Left lobe of liver (tissue), 2 donors: ENCODE results near the gene WDPCP. TPM values are rescaled to one million over a fixed set of nuclear protein-coding genes. Genes with fewer than 3 reads are reported as not detected.
A peak's percentile ranks its signal among the peaks of the same experiment; 100 is the strongest.
"Not testable (repeated sequence)": the region's sequence is repeated elsewhere in the genome, so short reads cannot be mapped to it uniquely, and the experiment has no call there.

ENCODE experiments used
- ATAC-seq: fragments of 200-7000 bp; cut with Tn5 transposase; one replicate; pipeline ENCODE4 v1.9.1; 2020; ENCODE audit warnings: mild to moderate bottlenecking, moderate library complexity
- DNase-seq: peaks from one replicate; pipeline ENCODE4 v3.0.0-alpha.2; 2020; ENCODE audit warnings: low spot score
- total RNA-seq: library from RNA; stranded (reverse); gene quantifications from one replicate; pipeline ENCODE4 v1.2.1, GENCODE V29; 2021
- donor health status: DM: no; HTN: no; CAD: no; lungs with moderate emphysema.
- donor health status: DM: no; HTN: yes; CAD: no.

WDPCP gene
- total RNA-seq, 1 donor from 2014 or later = 3.8 TPM

DNA sequence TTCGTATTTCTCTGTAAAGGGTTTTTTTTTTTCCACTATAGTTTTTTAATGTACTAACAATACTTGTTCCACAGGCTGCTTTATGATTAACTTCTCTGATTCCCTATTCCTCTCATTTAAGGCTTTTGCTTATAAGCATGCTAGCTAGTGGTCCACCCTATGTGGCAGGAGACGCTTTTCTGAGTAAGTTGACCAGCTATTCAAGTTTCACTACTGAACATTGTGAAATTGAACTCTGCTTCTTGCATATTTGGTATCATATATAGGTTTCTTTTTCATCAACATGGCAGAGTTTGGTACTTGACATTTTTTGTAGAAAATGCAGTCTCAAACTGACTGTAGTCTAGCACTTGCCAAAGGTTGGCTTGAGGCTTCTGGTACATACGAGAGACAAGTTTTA lies 463.4 kb downstream of the WDPCP start:
- no peak for DNase-seq
- ATAC-seq = no peak

- ATAC-seq (no peak), DNase-seq (no peak)
Measured at GRCh38 chr2:63124218-63124617, 464.1 kb downstream of the WDPCP start.

DNA sequence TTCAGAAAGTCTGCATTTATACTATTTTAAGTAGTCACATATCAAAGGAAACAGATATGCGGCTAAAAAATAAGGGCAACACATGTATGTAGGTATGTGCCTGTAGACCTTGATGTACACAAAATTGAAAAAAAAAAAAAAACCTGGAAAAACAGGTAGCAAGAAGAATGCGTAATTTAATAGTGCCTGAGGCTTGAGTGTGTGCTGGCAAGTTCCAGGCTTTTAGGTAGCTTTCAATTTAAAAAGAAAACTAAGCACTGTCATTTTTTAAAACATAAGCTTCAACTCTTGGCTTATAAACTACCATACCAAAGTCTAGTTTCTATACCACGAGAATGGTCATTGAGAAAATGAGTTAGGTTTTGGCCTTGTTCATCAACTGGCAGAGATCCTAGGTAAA lies 465.4 kb downstream of the WDPCP start:
- DNase-seq = no peak
- no peak for ATAC-seq

GRCh38 chr2:63121055-63121834 lies 467.0 kb downstream of the WDPCP start:
- DNase-seq (no peak), ATAC-seq (no peak)

DNA sequence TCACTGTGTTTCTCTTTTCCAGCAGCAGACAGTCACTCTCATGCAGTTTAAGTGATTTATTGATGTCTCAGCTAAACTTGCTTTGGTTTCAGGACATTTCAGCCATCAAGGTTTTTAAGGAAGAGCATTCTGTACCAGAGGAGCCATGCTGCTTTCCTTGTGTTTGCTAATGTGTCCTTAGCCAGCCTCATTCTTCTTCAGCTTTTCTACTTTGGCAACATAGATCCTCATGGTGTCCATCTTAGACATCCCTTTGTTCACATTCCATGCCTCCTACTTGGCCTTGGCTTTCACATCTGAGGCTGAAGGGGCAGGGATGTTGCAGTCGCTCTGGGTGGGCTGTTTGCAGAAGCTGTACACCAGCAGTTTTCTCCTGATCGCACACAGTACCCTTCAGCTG lies 469.5 kb downstream of the WDPCP start:
- DNase-seq (no peak), ATAC-seq (no peak)

DNA sequence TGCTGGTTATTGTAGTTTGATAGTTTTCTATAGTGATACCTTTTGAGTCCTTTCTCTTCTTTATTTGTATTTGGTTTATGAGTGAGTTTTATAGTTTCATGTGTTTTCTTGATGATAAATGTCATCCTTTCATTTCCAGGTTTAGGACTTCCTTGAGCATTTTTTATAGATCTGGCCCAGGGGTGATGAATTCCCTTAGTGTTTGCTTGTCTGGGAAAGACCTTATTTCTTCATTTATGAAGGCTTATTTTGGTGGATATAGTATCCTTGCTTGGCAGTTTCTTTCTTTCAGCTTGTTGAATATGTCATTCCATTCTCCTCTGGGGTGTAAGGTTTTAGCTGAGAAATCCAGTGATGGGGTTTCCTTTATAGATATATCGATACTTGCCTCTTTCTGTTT lies 483.8 kb downstream of the WDPCP start:
- DNase-seq = no peak
- ATAC-seq = no peak

DNA sequence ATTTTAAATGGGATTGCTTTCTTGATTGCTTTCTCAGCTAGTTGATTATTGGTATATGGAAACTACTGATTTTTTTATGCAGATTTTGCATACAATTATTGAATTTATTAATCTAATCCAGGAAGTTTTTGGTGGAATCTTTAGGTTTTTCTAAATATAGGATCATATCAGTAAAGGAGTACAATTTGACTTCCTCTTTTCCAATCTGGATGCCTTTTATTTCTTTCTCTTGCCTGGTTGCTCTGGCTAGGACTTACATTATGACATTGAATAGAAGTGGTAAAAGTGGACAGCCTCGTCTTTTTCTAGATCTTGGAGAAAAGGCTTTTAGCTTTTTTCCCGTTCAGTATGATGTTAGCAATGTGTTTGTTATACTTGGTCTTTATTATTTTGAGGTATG lies 486.3 kb downstream of the WDPCP start:
- DNase-seq (no peak), ATAC-seq (no peak)

DNA sequence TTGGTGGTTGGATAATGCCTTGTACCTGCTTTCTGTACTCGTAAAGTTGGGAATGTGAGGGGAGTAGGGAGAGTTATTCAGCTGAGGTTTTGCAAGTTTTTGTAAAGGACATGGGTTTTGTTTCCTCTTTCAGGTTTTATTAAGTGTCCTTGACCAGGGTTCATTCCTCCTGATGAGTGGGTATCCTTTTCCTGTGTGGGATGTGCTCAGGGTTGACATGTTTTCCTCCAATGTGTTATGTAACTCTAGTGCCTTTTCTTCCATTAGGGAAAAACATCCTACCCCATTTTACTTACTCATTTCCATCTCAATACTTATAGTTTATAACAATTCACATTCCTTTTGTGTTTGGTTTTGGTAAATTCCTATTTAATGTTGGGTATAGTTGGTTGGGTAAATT lies 489.2 kb downstream of the WDPCP start:
- DNase-seq = no peak
- ATAC-seq = no peak

DNA sequence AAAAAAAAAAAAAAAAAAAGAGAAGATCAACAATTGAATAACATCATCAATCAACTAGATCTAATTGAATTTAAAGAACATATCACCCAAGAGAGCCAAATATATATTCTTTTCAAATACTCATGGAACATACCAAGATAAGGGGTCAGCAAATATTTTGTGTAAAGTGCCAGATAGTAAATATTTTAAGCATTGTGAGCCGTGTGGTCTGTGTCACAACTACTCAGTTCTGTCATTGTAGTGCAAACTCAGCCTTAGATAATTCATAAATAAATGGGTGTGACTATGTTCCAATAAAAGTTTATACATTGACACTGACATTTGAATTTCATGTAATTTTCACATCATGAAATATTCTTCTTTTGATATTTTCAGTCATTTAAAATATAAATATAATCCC lies 491.8 kb downstream of the WDPCP start:
- no peak for DNase-seq

DNA sequence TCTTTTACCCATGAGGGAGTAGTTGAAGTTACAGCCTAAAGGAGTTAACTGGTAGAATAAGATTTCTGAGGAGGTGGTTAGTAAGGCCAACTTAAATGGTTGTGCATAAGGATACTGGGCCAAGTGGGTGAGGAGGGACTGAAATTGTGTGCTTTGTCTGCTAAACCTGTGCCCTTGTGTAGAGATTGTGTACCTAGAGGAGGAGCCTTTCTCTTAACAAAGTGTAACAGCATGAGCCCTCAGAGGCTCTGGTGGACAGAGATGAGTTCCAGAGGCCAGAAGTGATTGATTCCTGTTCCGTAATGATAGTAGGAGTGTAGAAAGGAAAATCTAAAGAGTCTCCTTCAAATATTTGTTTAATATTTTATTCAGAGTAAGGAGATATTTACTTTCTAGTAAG lies 494.8 kb downstream of the WDPCP start:
- ATAC-seq (no peak), DNase-seq (no peak)

More for the DNA sequence above, 491.8 kb downstream of the WDPCP start:
- ATAC-seq = no peak

GRCh38 chr2:63092857-63093256 lies 495.4 kb downstream of the WDPCP start:
- no peak for ATAC-seq
- no peak for DNase-seq

DNA sequence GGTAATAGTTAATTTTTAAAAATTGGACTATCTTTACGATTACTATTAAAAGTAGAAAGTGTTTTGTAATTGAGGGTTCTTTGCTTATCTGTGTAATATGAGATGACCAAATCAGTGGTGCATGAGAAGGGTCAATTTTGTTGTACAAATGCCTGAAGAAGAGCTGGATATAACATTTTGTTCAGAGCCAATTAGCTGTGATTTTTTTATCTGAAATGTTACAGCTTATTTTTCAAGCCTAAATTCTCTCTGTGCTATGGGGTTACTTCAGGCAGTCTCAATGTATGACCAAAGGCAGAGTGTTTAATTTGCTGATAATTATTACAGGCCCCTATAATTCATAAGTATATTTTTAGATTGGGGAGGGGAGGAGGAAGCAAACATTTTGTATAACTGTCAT lies 495.9 kb downstream of the WDPCP start:
- DNase-seq (no peak), ATAC-seq (no peak)

DNA sequence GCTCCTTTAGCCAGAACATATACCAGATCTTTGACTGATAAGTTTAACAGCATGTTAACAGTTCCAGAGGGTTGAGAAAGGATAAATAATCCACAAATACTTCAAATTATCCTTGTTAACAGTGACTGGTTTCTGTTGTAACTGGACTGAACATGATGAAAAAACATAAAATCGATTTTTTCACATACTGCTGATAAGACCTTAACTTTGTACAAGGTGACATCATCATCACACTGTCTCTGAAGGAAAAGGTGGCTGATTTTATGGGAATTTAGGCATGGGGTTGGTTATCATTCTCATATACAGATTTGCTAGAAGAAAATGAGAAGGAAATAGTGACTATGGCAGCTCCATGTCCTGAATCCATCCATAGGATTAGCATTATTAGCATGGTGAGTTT lies 501.6 kb downstream of the WDPCP start:
- DNase-seq = no peak
- no peak for ATAC-seq

DNA sequence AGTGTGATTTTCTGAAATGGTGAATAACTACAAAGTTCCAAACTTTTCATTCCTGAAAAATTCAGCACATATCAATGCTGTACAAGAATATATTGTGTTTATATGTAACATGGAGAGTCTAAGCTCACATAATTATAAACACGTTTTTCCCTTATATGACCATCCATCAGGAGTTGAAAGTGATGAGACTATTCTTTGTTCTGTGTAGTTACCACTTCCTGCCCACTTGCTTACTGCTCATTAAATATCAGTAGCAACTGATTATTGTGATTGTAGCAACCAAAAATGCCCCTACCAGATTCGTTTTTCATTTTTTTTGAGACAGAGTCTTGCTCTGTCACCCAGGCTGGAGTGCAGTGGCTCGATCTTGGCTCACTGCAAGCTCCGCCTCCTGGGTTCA lies 506.9 kb downstream of the WDPCP start:
- no peak for ATAC-seq
- no peak for DNase-seq

- no peak for DNase-seq
- ATAC-seq = peak; percentile 65
Measured at GRCh38 chr2:63078852-63079606, 509.2 kb downstream of the WDPCP start.

DNA sequence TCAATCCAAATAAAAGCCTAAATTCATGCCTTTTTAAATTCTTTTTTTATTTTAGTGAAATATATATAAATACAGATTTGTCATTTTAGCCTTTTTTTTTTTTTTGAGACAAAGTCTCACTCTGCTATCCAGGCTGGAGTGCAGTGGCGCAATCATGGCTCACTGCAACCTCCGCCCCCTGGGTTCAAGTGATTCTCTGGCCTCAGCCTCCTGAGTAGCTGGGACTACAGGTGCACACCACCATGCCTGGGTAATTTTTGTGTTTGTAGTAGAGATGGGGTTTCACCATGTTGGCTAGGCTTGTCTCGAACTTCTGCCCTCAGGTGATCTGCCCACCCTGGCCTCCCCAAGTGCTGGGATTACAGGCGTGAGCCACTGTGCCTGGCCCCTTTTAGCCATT lies 513.9 kb downstream of the WDPCP start:
- not testable (repeated sequence) for ATAC-seq, DNase-seq

DNA sequence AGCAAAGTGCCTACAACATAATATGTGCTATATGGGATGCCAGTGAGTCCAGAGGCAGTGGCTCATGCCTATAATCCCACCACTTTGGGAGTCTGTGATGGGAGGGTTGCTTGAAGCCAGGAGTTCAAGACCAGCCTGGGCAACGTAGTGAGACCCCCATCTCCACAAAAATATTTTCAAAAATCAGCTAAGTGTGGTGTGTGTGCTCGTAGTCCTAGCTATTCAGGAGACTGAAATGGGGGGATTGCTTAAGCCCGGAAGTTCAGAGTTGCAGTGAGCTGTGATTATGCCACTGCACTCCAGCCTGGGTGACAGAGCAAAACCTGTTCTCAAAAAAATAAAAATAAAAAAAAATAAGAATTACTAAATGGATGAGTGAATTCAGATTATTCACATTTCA lies 514.3 kb downstream of the WDPCP start:
- ATAC-seq (no peak), DNase-seq (no peak)

DNA sequence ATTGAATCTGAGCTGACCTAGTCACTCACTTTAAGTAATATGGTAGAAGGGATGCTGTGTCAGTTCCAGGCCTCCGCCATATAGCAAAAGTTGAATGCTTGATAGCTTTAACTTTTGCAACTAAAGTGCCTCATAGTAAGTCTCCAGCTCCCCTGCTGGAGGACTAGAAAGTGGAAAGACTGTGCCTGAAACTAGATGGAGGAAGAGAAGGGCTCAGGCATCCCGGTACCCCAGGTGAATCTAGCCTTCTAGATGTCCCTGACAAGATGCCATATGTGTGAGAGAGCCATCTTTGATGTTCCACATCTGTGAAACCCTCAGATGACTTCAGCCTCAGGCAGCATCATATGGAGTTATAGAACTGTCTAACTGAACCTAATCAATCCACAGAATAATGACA lies 516.6 kb downstream of the WDPCP start:
- DNase-seq (no peak), ATAC-seq (no peak)
